Muscle of back (tissue), 11 donors: ENCODE results near the gene ESRRA. TPM values are rescaled to one million over a fixed set of nuclear protein-coding genes. Genes with fewer than 3 reads are reported as not detected.

Experiments used
- DNase-seq, 3 donors: peaks; one replicate each; pipeline versions ENCODE4 v3.0.0 to v3.0.0-alpha.2; 2013
- polyA plus RNA-seq, 10 donors: library from polyadenylated mRNA; unstranded; fragments of 120-200 nt; gene quantifications; one replicate each; pipeline ENCODE4 v1.2.1, GENCODE V29; 2013; ENCODE audit not compliant: insufficient read length in 10 of 10

Gene ESRRA
- polyA plus RNA-seq, 10 donors, result 20.4 to 31.5 (median 24.5) TPM

- DNase-seq, result peak in 1 of 3 donors; percentile 72
Measured at GRCh38 chr11:64268893-64269539, 36.3 kb upstream of the ESRRA start.

GRCh38 chr11:64269540-64270220, 35.6 kb upstream of the ESRRA start:
- DNase-seq, result peak; percentile 99 to 100 (median 100)

- no peak for DNase-seq
Measured at GRCh38 chr11:64275031-64275800, 30.1 kb upstream of the ESRRA start.

- DNase-seq, result no peak
Measured at GRCh38 chr11:64275841-64276240, 29.5 kb upstream of the ESRRA start.

GRCh38 chr11:64276653-64277431, 28.5 kb upstream of the ESRRA start:
- no peak for DNase-seq

- no peak for DNase-seq
Measured at GRCh38 chr11:64278576-64279190, 26.6 kb upstream of the ESRRA start.

GRCh38 chr11:64281957-64282770, 23.2 kb upstream of the ESRRA start:
- no peak for DNase-seq

GRCh38 chr11:64283092-64283491, 22.2 kb upstream of the ESRRA start:
- no peak for DNase-seq

- DNase-seq, result peak; percentile 94 to 97 (median 94)
Measured at GRCh38 chr11:64284048-64284961, 21.0 kb upstream of the ESRRA start, which contains the start of gene BAD. Gene BAD (minus strand): TSS chr11:64284665. CDS start chr11:64284368, 297 bp downstream.

GRCh38 chr11:64284962-64285884, 20.1 kb upstream of the ESRRA start, which contains the start of gene GPR137:
Gene GPR137 (plus strand): TSS chr11:64285848. CDS start chr11:64286525, 677 bp downstream.
- DNase-seq, result peak; percentile 85 to 98 (median 94)

GRCh38 chr11:64285885-64286800, 19.2 kb upstream of the ESRRA start:
- DNase-seq, result no peak

GRCh38 chr11:64286801-64287159, 18.5 kb upstream of the ESRRA start:
- DNase-seq, result no peak

- no peak for DNase-seq
Measured at GRCh38 chr11:64287676-64288352, 17.5 kb upstream of the ESRRA start.

- DNase-seq, result no peak
Measured at GRCh38 chr11:64288353-64288750, 17.0 kb upstream of the ESRRA start.

- DNase-seq, result no peak
Measured at GRCh38 chr11:64289002-64289564, 16.2 kb upstream of the ESRRA start.
